Measurements from ENCODE around the gene BAD. TPM values are rescaled to one million over a fixed set of nuclear protein-coding genes. Genes with fewer than 3 reads are reported as not detected.

Gene BAD
- total and polyA plus RNA-seq, 2 of the 13 experiments (the other 11 are each of a cell fraction or from before 2014, with no cell fraction given), result 17.9 to 28.5 TPM

DNA sequence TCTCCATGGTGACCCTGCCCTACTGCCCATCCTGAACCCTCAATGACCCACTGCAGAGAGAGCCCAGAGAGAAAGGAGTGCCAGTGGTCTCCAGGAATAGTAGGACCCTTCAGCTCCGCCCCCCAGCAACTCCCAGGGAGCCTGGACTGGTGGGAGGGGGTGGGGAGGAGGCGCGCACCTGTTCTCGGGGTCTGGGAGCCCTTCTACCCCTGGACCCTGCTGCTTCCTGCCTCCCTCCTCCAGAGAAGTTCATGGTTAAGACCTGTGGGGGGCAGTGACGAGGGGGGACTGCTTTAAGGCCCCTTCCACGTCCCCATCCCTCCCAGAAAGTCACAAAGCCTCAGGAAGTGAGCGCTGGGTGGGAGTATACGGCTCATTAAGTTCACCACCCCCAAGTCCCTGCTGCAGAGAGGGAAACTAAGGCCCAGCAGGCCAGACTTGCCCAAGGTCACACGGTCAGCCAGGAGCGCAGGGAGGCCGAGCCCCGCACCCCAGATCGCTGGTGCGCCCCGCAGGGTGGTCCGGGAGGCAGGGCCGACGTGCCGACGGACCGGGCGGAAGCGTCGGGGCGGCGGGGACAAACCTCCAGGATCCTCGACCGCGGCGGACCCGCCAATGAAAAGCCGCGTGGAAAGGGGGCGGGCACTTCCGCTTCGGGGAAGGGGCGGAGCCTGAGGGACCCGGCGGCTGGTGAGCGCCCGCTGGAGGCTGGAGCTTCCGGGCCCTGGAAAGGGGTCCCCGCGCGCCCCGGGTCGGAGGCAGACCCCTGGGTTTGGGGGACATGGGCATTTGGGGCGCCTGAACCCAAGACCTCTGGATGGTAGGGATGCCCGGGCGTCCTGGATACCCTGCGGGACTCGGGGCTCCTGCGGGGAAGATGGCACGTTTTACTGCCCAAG, 58.6 kb downstream of the BAD start, which contains the start of the genes NUDT22 and TRPT1 (continued):
- TF ChIP-seq ZMYM2 (CRISPR knock-in tag; IDR thresholded peaks at IDR 0.05), result no peak
- TF ChIP-seq KLF13 (CRISPR knock-in tag; IDR thresholded peaks at IDR 0.05), result no peak
- no peak for TF ChIP-seq JDP2 (CRISPR knock-in tag; IDR thresholded peaks at IDR 0.05; ENCODE audit: borderline replicate concordance)
- no peak for TF ChIP-seq THYN1 (CRISPR knock-in tag; IDR thresholded peaks at IDR 0.05; ENCODE audit: borderline replicate concordance, low read depth)
- TF ChIP-seq ZNF841 (CRISPR knock-in tag; IDR thresholded peaks at IDR 0.05; ENCODE audit: borderline replicate concordance), result no peak
- TF ChIP-seq FOXO1 (CRISPR knock-in tag; IDR thresholded peaks at IDR 0.05), result 0 out of 2 replicates have a peak, but pooled peaks have one; percentile 13
- TF ChIP-seq, protein P1, sequence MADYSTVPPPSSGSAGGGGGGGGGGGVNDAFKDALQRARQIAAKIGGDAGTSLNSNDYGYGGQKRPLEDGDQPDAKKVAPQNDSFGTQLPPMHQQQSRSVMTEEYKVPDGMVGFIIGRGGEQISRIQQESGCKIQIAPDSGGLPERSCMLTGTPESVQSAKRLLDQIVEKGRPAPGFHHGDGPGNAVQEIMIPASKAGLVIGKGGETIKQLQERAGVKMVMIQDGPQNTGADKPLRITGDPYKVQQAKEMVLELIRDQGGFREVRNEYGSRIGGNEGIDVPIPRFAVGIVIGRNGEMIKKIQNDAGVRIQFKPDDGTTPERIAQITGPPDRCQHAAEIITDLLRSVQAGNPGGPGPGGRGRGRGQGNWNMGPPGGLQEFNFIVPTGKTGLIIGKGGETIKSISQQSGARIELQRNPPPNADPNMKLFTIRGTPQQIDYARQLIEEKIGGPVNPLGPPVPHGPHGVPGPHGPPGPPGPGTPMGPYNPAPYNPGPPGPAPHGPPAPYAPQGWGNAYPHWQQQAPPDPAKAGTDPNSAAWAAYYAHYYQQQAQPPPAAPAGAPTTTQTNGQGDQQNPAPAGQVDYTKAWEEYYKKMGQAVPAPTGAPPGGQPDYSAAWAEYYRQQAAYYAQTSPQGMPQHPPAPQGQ (CRISPR knock-in tag; IDR thresholded peaks at IDR 0.05; ENCODE audit: borderline replicate concordance), result no peak
- TF ChIP-seq NCOA2 (CRISPR knock-in tag; IDR thresholded peaks at IDR 0.05), result 0 out of 2 replicates have a peak, but pooled peaks have one; percentile 23
- 0 out of 2 replicates have a peak, but pooled peaks have one; percentile 26 for TF ChIP-seq MIER2 (CRISPR knock-in tag; IDR thresholded peaks at IDR 0.05)
- no peak for TF ChIP-seq SYNCRIP (IDR thresholded peaks at IDR 0.05; ENCODE audit: insufficient read depth, low read depth, low read length)
- TF ChIP-seq ZSCAN31 (CRISPR knock-in tag; IDR thresholded peaks at IDR 0.05; ENCODE audit: low read depth), result 0 out of 2 replicates have a peak, but pooled peaks have one; percentile 65
- TF ChIP-seq RCOR2 (CRISPR knock-in tag; IDR thresholded peaks at IDR 0.05), result no peak
- TF ChIP-seq, protein P2, sequence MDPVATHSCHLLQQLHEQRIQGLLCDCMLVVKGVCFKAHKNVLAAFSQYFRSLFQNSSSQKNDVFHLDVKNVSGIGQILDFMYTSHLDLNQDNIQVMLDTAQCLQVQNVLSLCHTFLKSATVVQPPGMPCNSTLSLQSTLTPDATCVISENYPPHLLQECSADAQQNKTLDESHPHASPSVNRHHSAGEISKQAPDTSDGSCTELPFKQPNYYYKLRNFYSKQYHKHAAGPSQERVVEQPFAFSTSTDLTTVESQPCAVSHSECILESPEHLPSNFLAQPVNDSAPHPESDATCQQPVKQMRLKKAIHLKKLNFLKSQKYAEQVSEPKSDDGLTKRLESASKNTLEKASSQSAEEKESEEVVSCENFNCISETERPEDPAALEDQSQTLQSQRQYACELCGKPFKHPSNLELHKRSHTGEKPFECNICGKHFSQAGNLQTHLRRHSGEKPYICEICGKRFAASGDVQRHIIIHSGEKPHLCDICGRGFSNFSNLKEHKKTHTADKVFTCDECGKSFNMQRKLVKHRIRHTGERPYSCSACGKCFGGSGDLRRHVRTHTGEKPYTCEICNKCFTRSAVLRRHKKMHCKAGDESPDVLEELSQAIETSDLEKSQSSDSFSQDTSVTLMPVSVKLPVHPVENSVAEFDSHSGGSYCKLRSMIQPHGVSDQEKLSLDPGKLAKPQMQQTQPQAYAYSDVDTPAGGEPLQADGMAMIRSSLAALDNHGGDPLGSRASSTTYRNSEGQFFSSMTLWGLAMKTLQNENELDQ (CRISPR knock-in tag; IDR thresholded peaks at IDR 0.05; ENCODE audit: borderline replicate concordance), result no peak
- TF ChIP-seq HMGA1 (CRISPR knock-in tag; conservative IDR thresholded peaks at IDR 0.05), result no peak
- TF ChIP-seq CREB1 (IDR thresholded peaks at IDR 0.05), result no peak
- no peak for TF ChIP-seq CREB1 (CRISPR knock-in tag; IDR thresholded peaks at IDR 0.05)
- TF ChIP-seq ZNF577 (CRISPR knock-in tag; IDR thresholded peaks at IDR 0.05; ENCODE audit: borderline replicate concordance, low read depth), result no peak
- no peak; the same call in none of the 2 replicates for TF ChIP-seq ZNF543 (CRISPR knock-in tag; IDR thresholded peaks at IDR 0.05)
- TF ChIP-seq KMT2A (CRISPR knock-in tag; IDR thresholded peaks at IDR 0.05), result no peak; the same call in 1 of the 2 replicates
- no peak for TF ChIP-seq HMG20A (CRISPR knock-in tag; IDR thresholded peaks at IDR 0.05; ENCODE audit: borderline replicate concordance)
- TF ChIP-seq, protein P3, sequence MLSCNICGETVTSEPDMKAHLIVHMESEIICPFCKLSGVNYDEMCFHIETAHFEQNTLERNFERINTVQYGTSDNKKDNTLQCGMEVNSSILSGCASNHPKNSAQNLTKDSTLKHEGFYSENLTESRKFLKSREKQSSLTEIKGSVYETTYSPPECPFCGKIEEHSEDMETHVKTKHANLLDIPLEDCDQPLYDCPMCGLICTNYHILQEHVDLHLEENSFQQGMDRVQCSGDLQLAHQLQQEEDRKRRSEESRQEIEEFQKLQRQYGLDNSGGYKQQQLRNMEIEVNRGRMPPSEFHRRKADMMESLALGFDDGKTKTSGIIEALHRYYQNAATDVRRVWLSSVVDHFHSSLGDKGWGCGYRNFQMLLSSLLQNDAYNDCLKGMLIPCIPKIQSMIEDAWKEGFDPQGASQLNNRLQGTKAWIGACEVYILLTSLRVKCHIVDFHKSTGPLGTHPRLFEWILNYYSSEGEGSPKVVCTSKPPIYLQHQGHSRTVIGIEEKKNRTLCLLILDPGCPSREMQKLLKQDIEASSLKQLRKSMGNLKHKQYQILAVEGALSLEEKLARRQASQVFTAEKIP (CRISPR knock-in tag; IDR thresholded peaks at IDR 0.05; ENCODE audit: borderline replicate concordance), result no peak
- no peak for TF ChIP-seq FOXJ3 (CRISPR knock-in tag; IDR thresholded peaks at IDR 0.05; ENCODE audit: borderline replicate concordance)
- 0 out of 2 replicates have a peak, but pooled peaks have one; percentile 16 for TF ChIP-seq ZNF17 (CRISPR knock-in tag; IDR thresholded peaks at IDR 0.05)
- no peak for TF ChIP-seq FOXC1 (CRISPR knock-in tag; IDR thresholded peaks at IDR 0.05; ENCODE audit: borderline replicate concordance)
- peak; percentile 76 for TF ChIP-seq ELF3 (CRISPR knock-in tag; IDR thresholded peaks at IDR 0.05)
